Measurements from ENCODE around the gene ANXA2.

DNA sequence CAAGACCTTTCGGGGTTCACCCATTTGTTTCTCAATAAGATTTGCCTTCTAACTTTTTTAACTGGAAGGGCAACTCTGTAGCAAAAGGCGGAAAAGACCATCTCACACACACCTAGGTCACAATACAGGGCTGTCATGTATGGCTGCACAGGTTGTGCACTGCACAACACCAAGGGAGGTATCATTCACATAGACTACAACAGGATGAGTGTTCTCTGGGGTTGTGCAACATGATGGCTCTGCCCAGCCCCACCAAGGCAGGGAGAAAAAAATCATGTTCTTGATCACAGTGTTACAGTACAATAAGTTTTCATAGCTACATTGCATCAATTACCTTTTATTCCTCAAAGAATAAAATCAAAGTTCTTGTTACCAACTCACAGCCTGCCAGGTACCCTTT is 52.8 kb downstream of the ANXA2 start:
- TF ChIP-seq POLR2AphosphoS5 (IDR thresholded peaks at IDR 0.05; ENCODE audit: low read depth, low read length) (no peak), POLR2A (IDR thresholded peaks at IDR 0.05; ENCODE audit: low read depth, low read length) (no peak), TAF1 (IDR thresholded peaks at IDR 0.05; ENCODE audit: borderline replicate concordance, low read depth, low read length) (no peak)

All from GM12892 (cell line).